Osteocyte (in vitro differentiated cells): ENCODE data around the gene BRF1. TPM values are rescaled to one million over a fixed set of nuclear protein-coding genes. Genes with fewer than 3 reads are reported as not detected.

Experiments used
- DNase-seq: peaks from one replicate; pipeline ENCODE4 v3.0.0; 2021; ENCODE audit warnings: mixed read lengths; ENCODE audit not compliant: unreplicated experiment; ENCODE audit errors: extremely low spot score
- H3K27ac Mint-ChIP-seq: one replicate; pipeline ENCODE4 v1.8.0; 2021; ENCODE audit warnings: mild to moderate bottlenecking, mixed read lengths; ENCODE audit not compliant: unreplicated experiment
- H3K27me3 Mint-ChIP-seq: one replicate; pipeline ENCODE4 v1.8.0; 2021; ENCODE audit warnings: mixed read lengths; ENCODE audit not compliant: unreplicated experiment
- H3K36me3 Mint-ChIP-seq: one replicate; pipeline ENCODE4 v1.8.0; 2021; ENCODE audit warnings: mixed read lengths; ENCODE audit not compliant: unreplicated experiment
- H3K4me1 Mint-ChIP-seq: one replicate; pipeline ENCODE4 v1.8.0; 2021; ENCODE audit warnings: mixed read lengths; ENCODE audit not compliant: unreplicated experiment
- H3K4me3 Mint-ChIP-seq: one replicate; pipeline ENCODE4 v1.8.0; 2021; ENCODE audit warnings: mild to moderate bottlenecking, moderate library complexity, mixed read lengths; ENCODE audit not compliant: unreplicated experiment
- H3K9me3 Mint-ChIP-seq: one replicate; pipeline ENCODE4 v1.8.0; 2021; ENCODE audit warnings: mixed read lengths; ENCODE audit not compliant: unreplicated experiment
- CTCF ChIP-seq: fragments of 200-600 bp; sonication (generic); IDR thresholded peaks from 2 replicates; pipeline ENCODE4 v1.5.0; 2021; ENCODE audit warnings: antibody characterized with exemption, mild to moderate bottlenecking, moderate library complexity
- total RNA-seq: library from RNA; stranded (reverse); gene quantifications from 2 replicates; pipeline ENCODE4 v1.2.1, GENCODE V29; 2021

BRF1 gene
- total RNA-seq, 1 donor from 2014 or later = 43.5 TPM

- Mint-ChIP-seq H3K27ac (no peak overlapping the region), H3K36me3 (peaks cover 19% of the 10 kb centered on the region), H3K4me1 (no peaks in the 10 kb centered on the region), H3K27me3 (no peaks in the 10 kb centered on the region), H3K4me3 (no peak overlapping the region), H3K9me3 (no peaks in the 10 kb centered on the region)
- DNase-seq = no peak
- TF ChIP-seq CTCF = no peak
Measured at GRCh38 chr14:105220699-105221597, 79.9 kb downstream of the BRF1 start.

GRCh38 chr14:105219753-105220152 lies 81.0 kb downstream of the BRF1 start:
- Mint-ChIP-seq H3K4me3 (no peak overlapping the region), H3K4me1 (no peaks in the 10 kb centered on the region), H3K27ac (no peak overlapping the region)

GRCh38 chr14:105219043-105219612 lies 81.7 kb downstream of the BRF1 start:
- DNase-seq = no peak
- Mint-ChIP-seq H3K9me3 (no peaks in the 10 kb centered on the region), H3K27ac (no peak overlapping the region), H3K27me3 (no peaks in the 10 kb centered on the region), H3K4me3 (no peak overlapping the region), H3K4me1 (no peaks in the 10 kb centered on the region), H3K36me3 (peaks cover 12% of the 10 kb centered on the region)
- no peak for TF ChIP-seq CTCF

More at GRCh38 chr14:105219753-105220152, 81.0 kb downstream of the BRF1 start:
- no peaks in the 10 kb centered on the region for H3K27me3 Mint-ChIP-seq
- DNase-seq = no peak
- H3K36me3 Mint-ChIP-seq = peaks cover 12% of the 10 kb centered on the region
- no peaks in the 10 kb centered on the region for H3K9me3 Mint-ChIP-seq
- TF ChIP-seq CTCF = no peak

- Mint-ChIP-seq H3K27ac (no peak overlapping the region), H3K4me3 (no peak overlapping the region), H3K36me3 (peaks cover 12% of the 10 kb centered on the region), H3K9me3 (no peaks in the 10 kb centered on the region), H3K27me3 (no peaks in the 10 kb centered on the region), H3K4me1 (no peaks in the 10 kb centered on the region)
- DNase-seq = no peak
- TF ChIP-seq CTCF = no peak
Measured at GRCh38 chr14:105218611-105219010, 82.2 kb downstream of the BRF1 start.

- no peak for TF ChIP-seq CTCF
- Mint-ChIP-seq H3K4me3 (no peak overlapping the region), H3K4me1 (peaks cover 5% of the 10 kb centered on the region), H3K36me3 (peaks cover 15% of the 10 kb centered on the region), H3K9me3 (no peaks in the 10 kb centered on the region), H3K27me3 (no peaks in the 10 kb centered on the region), H3K27ac (no peak overlapping the region)
- no peak for DNase-seq
Measured at GRCh38 chr14:105217774-105218173, 83.0 kb downstream of the BRF1 start.
